Measurements from ENCODE around the gene FEM1A.
"Not testable (repeated sequence)": the region's sequence is repeated elsewhere in the genome, so short reads cannot be mapped to it uniquely, and the experiment has no call there.

The FEM1A gene

DNA sequence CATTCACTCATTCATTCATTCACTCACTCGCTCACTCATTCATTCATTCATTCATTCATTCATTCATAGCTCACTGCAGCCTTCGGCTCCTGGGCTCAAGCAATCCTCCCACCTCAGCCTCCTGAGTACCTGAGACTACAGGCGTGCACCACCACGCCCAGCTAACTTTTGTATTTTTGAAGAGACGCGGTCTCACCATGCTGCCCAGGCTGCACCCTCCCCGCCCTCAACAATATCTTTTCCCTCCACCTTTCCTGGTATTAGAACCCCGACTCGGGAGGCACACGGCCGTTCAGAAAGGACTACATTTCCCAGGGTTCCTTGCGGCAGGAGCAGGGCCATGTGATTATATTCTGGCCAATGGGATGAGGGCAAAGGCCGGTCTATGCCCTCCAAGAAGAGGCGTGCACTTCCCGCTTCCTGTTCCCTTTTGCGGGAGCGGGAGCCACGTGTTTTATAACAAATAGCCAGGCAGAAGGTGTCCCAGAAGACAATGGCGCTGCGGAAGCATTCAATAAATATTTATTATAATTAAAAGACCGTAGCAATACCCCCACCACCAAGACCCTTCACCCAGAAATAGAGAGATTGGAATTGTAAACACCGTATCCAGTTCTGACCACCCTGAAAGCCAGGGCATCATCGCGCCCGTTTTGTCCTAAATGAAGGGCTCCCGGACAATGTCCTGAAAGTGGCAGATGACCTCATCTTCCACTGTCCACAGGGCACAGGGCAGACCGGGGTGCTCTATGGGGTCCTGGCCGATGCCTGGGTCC lies 24.1 kb downstream of the FEM1A start:
- DNase-seq, result peak; percentile 68 to 78

DNA sequence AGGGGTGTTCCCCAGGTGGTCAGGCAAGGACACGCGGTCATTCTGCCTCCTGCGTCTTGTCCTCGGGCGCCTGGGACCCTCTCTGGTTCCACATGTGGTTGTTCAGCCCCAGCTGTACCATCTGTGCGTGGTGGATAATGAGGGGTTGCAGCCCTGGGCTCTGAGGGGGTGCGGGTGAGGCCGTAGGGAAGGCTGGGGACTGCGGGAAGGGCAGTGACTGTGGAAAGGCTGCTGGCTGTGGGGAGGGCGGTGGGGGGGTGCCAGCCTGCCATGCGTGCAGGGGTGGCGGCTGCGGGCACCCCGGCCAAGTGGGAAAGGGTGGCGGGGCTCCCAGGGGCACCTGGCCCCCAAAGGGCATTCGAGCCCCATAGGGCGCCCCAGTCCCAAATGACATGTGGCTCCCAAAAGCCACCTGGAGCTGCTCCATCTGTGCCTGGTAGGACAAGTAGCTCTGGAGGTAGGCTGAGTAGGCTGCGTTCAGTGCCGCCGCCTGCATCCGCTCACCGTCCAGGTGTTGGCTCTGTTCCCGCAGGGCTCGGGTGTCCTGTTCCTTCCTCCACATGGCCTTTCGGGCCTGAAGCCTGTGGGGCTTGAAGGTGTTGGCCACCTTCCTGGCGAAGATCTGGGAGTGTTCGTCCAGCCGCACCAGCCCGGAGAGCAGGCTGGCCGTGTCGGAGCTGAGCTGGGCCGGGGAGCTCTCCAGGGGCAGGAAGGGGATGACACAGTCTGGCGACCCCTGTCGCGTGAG lies 24.8 kb downstream of the FEM1A start:
- no peak for DNase-seq

DNA sequence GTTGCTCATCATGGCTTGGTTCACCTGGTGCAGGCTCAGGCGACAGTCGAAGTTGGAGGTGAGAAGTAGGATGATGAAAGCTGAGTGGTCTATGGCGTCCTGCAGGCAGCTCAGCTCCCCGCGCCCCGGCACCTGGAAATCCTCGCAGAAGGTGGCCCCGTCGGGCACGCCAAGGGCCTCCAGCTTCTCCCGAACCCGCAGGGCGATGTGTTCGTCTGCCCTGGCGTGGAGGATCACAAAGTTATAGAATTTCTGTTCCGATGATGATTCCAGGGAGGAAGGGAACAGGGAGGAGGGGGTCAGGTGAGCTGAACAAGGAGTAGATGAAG lies 25.4 kb downstream of the FEM1A start:
- DNase-seq, result no peak

DNA sequence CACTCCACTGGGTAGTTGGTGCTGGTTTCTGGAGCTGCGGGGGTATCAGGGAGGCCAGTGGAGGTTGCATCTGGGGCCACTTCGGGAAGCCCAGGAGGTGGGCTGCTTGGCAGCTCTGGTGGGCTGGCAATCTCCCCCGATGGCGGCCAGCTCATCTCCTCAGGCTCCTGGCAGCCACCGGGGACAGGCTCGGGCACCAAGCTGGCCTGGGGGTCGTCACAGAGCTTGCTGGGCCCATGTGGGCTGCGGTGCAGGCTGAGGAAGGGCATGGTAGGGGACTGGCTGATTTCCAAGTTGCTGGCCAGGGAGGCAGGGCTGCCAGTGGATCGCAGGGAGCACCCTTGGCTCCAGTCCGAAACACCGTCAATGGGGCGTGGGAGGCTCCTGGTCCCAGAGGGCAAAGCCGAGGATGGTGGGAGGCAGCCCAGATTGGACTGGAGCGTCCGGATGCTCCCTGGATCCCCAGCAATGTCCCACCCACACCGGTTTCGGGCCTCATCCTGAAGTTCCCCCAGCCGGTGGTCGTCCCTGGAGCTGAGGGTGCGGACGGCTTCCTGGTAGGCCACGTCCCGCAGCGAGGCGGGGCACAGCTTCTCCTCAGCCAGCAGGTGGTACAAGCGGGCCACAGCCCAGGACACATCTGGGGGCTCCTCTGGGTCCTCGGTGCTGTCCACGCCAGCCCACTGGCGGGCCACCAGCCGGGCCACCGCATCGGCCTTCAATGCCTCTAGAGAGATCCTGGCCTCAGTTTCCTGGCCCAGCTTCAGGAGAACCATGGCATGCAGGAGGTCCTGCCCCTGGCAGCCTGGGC lies 26.1 kb downstream of the FEM1A start:
- no peak for DNase-seq

DNA sequence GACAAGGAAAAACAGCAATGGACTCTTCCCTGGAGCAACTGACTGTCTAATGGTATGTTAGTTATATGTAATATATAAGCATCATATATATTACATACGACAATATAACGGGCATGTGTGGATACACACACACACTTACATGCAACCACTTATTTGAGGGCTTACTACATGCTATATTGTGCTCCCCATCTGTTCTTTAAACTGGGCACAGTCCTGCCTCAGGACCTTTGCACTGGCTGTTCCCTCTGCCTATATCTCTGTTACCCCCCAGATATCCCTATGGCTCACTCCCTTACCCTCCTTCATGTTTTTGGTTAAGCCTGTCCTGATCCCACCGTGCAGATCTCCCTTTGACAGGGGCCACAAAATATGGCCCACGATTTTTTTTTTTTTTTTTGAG lies 29.7 kb downstream of the FEM1A start:
- no peak for DNase-seq

DNA sequence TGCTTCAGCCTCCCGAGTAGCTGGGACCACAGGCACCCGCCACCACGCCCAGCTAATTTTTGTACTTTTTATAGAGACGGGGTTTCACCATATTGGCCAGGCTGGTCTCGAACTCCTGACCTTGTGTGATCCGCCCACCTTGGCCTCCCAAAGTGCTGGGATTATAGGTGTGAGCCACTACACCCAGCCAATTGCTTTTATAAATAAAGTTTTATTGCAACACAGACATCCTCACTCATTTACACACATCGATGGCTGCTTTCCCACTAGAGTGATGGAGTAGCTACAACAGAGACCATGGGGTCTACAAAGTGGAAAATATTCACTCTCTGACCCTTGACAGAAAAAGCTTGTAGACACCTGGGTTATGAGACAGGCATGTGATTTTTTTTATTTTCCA lies 30.8 kb downstream of the FEM1A start:
- not testable (repeated sequence) for DNase-seq

DNA sequence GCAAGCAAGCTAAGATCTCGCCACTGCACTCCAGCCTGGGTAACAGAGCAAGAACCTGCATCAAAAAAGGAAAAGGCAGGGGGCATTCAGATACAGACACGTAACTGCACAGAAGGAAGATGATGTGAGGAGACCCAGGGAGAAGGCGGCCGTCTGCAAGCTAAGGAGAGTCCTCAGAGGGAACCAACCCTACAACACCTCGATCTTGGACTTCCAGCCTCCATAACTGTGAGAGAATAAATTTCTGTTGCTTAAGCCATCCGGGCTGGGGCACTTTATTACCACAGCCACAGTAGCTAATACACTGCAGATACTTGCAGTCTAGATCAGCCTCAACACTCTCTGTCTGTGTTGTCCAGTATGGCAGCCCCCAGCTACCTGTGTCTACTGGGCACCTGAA lies 32.0 kb downstream of the FEM1A start:
- DNase-seq, result no peak

DNA sequence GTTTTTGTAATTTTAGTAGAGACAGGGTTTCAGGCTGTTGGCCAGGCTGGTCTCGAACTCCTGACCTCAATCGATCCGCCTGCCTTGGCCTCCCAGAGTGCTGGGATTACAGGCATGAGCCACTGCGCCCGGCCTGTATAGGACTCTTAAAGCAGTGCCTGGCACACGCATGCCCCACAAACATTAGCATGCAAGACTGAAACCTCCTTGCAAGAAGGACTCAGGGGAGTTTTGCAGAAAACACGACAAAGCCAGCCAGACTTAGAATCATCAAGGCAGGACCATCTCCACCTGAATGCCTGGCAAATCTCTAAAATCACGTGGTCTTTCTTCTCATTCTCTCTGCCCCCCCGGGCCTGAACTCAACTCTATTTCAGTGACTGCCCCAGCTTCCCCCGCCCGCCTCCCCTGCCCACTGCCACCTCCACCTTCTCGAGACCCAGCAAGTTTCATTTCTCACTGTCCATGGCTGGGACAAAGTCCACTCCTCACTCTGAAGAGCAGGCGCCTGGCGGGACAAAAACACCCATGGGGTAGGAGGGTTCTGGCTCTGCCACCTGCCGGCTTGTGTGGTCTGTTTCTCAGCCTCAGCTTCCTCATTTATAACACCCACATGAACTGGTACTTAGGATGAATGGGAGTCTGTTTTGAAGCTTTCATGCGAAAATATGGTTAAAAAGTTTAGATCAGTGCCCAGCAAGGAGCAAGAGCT lies 37.6 kb downstream of the FEM1A start:
- peak; percentile 59 to 60 for DNase-seq

DNA sequence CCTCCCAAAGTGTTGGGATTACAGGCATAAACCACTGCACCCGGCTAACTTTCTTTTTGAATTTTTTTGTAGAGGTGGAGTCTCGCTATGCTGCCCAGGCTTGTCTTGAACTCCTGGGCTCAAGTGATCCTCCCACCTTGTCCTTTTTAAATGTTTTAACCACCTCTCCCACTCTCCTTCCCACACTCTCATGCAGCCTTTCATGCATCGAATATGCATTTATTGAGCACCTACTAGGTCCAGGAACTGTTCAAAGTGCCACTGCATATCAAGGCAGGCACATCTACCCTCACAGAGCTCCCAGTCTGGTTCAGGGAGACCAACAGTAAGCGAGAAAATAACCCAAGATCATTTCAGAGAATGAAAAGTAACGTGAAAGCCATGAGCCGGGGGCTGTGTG lies 38.8 kb downstream of the FEM1A start:
- no peak for DNase-seq

DNA sequence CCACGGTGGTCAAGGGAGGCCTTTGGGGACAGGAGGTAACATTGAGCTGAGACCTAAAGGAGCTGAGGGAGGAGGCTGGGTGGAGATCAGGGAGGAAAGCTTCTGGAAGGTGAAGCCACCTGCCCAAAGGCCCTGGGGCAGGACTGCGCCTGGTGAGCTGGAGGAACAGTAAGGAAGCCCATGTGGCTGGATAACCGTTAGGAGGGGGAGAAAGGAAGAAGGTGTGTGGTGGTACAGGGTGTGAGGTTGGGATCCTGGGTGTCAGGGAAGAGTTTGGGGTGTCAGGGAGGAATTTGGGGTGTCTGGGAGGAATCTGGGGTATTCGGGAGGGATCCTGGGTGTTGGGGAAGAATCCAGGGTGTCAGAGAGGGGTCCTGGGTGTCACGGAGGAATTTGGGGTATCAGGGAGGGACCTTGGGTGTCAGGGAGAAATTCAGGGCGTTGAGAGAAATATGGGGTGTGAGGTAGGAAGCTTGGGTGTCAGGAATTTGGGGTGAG lies 39.3 kb downstream of the FEM1A start:
- DNase-seq, result no peak

DNA sequence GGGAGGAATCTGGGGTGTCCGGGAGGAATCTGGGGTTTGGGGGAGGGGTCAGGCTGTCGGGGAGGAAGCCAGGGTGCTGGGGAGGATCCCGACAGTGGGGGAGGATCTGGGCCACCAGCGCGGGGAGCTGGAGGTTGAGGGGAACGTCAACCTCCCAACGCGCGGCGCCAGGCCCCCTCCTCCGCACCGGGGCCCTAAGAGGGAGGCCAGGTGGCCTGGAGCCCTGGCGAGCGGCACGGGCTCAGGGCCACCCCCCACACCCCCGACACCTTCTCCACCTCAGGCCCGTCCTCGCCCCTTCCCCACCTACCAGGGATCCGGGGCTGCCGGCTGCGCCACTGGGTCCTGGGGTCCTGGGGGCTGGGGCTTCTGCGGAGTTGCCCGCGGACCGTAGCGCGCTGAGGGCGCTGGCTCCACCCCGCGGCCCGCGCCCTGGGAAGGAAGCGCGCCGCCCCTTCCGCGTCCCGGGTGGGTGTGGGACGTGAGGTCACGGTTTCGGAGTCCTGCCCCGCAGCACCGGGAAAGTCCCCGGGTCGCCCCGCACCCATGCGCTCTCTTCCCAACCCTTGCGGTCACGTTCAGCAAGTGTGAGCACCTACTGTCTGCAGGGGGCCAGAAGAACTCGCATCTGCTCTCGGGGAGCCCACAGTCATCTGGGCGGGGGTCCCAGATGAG lies 39.9 kb downstream of the FEM1A start, which contains the start of gene TICAM1:
TSS of gene TICAM1 (minus strand) at position 409 of the 675 bp plus-strand sequence. CDS start 13,335 bp downstream, outside the sequence.
- peak in 1 of 2 experiments; percentile 3 for DNase-seq

DNA sequence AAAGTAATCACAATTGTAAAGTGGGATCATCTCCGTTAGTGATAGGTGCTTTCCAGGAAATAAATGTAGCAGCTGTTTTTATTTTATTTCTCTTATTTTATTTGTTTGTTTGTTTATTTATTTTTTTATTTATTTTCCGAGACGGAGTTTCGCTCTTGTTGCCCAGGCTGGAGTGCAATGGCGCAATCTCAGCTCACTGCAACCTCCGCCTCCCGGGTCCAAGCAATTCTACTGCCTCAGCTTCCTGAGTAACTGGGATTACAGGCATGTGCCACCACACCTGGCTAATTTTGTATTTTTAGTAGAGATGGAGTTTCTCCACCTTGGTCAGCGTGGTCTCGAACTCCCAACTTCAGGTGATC lies 40.4 kb downstream of the FEM1A start:
- not testable (repeated sequence) for DNase-seq

DNA sequence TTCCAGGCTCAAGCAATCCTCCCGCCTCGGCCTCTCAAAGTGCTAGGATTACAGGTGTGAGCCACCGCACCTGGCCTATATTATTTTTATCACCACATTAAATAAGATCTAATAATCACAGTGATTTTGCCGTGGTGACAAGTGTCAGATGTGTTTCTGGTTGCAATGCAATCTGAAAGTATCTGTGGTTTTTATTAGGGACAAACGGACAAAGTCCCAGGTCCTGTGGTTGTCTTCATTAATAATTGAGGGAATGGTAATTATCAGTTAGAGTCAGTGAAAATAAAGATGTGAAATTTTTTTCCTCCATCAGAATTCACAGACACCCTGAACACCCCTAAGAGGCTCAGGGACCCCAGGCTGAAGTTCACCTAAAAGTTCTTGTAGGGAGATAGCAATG lies 41.2 kb downstream of the FEM1A start:
- DNase-seq, result no peak

DNA sequence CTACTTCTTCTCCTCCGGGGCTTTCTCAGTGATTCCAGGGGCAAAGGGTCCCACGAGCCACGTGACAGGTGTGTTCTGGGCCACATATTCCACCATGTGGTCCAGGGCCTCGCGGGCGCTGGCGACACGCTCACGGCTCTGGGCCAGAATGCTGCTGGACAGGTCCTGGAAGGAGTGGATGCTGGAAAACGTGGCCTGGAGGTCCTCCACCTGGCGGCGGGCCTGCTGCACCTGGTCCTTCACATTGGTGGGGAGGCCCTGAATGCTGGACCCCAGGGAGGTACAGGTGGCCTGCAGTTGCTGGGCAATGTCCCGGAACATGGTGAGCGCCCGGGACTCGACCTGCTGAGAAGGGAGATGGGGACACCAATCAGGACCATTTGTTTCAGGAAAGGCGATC lies 47.7 kb downstream of the FEM1A start:
- no peak for DNase-seq

DNA sequence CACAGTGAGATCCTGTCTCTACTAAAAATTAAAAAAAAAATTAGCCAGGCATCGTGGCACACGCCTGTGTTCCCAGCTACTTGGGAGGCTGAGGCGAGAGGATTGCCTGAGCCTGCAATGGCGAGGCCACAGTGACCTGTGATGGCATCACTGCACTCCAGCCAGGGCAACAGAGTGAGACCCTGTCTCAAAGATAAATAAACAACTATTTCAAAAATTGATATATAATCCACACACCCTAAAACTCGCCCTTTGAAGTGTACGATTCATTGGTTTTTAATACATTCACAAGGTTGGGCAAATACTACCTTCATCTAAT lies 52.1 kb downstream of the FEM1A start:
- DNase-seq, result no peak

DNA sequence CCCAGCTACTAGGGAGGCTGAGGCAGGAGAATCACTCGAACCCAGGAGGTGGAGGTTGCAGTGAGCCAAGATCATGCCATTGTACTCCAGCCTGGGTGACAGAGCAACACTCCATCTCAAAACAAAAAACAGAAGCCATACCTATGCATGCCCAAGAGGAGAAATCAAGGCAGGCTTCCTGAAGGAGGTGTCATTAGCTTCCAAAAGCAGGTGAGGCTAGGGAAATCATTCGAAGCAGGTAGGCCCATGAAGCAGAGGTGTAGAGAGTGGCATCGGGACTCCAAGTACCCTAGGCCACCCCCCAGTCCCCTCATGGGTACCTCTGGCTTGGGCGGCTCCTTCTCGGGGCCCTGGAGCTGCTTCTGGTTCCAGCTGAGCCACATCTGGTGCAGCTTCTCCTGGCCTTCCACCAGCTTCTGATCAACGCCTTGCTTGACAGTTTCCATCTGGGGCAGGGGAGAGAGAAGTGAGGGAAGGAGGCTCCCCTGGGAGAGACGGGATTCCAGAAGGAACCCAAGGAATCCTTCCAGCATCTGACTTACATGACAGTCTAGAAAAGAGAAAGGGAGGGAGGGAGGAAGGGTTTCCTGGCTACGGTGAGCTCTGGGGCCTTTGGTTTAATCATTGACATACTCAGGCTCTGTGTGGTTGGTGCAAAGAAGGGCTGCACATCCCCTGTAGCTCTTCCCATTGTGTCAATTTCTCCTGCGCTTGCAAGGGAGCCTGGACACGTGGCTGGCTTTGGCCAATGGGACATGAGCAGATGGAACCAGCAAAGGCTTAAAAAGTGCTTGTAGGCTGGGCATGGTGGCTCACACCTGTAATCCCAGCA lies 53.0 kb downstream of the FEM1A start:
- no peak for DNase-seq

DNA sequence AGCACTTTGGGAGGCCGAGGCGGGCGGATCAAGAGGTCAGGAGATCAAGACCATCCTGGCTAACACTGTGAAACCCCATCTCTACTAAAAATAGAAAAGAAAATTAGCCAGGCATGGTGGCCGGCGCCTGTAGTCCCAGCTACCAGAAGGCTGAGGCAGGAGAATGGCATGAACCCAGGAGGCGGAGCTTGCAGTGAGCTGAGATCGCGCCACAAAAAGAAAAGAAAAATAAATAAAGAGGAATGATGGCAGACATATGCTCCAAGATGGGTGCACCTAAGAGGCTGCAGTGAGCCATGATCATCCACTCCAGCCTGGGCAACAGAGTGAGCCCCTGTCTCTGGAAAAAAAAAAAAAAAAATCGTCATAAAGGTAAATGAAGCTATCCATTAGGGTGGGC lies 54.4 kb downstream of the FEM1A start:
- not testable (repeated sequence) for DNase-seq

DNA sequence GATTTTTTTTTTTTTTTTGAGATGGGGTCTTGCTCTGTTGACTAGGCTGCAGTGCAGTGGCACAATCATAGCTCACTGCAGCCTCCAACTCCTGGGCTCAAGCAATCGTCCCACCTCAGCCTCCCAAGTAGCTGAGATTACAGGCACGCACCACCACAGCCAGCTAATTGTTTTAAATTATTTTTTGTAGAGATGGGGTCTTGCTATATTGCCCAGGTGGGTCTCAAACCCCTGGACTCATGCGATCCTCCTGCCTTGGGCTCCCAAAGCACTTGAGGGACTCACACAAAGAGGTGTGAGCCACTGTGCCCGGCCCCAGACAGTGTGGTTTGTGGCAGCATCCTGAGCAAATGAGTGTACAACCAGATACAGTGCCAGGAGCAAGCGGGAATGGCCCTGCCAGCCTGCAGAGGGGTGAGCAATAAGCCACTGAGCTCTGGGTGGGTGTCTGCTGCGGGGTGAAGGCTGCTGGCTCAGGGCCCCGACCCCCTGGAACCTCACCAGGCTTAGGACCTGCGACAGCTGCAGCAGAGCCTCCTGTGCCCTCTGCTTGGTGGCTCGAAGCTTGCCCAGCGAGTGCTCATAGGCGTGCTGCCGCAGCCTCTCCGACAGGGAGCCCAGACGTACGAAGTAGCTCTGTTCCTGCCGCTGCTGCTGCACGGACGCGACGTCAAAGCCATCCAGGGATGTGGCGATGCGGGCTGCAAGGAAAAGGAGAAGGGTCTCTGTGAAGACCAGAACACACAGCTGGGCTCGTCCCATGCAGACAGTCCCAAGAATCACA lies 55.8 kb downstream of the FEM1A start:
- no peak for DNase-seq

DNA sequence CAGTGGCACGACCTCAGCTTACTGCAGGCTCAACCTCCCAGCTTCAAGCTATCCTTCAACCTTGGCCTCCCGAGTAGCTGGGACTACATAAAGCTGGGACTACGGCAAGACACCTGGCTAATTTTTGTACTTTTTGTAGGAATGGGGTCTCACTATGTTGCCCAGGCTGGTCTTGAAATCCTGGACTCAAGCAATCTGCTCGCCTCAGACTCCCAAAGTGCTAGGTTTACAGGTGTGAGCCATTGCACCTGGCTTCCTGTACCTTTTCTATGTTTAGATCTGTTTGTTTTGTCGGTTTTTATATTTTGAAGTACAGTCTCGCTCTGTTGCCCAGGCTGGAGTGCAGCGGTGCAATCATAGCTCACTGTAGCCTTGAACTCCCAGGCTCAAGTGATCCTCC lies 57.5 kb downstream of the FEM1A start:
- no peak for DNase-seq

All from AML-193 (cell line).